ENCODE results near the gene MTOR. TPM values are rescaled to one million over a fixed set of nuclear protein-coding genes. Genes with fewer than 3 reads are reported as not detected.
A peak's percentile ranks its signal among the peaks of the same experiment; 100 is the strongest.

Gene MTOR
- polyA plus RNA-seq, 3 donors = 2.0 to 29.4 (median 3.3) TPM

GRCh38 chr1:11151114-11151513 is 111.2 kb downstream of the MTOR start:
- H3K79me2 ChIP-seq (ENCODE audit: insufficient read depth, low read length) = no peaks in the 10 kb centered on the region
- TF ChIP-seq CTCF (IDR thresholded peaks at IDR 0.05) = no peak
- no peak overlapping the region for H2AFZ ChIP-seq (ENCODE audit: insufficient read depth, low read depth, low read length, poor library complexity, severe bottlenecking)
- Mint-ChIP-seq H3K27me3 (ENCODE audit: low read depth in 3 of 3) (no peaks in the 10 kb centered on the region), H3K36me3 (peaks cover 76 to 77% of the 10 kb centered on the region in 2 donors), H3K27ac (no peak overlapping the region), H3K9me3 (peaks cover 0 to 2% (median 0%) of the 10 kb centered on the region in 7 donors), H3K4me3 (no peak overlapping the region), H3K4me1 (no peaks in the 10 kb centered on the region)
- no peaks in the 10 kb centered on the region for H3K9me3 ChIP-seq (replicated peaks in 1 of 2; ENCODE audit: control insufficient read depth in 1 of 2, insufficient read depth in 1 of 2, low read length in 2 of 2)
- H3K4me1 ChIP-seq (ENCODE audit: control insufficient read depth in 1 of 2, insufficient read depth in 2 of 2, low read length in 2 of 2) = no peaks in the 10 kb centered on the region
- no peaks in the 10 kb centered on the region for H4K20me1 ChIP-seq (ENCODE audit: insufficient read depth, low read length)
- intact Hi-C loops (cut with micrococcal nuclease) = no loop called here
- peaks cover 74 to 95% of the 10 kb centered on the region in 2 donors for H3K36me3 ChIP-seq (replicated peaks in 1 of 2; ENCODE audit: control insufficient read depth in 1 of 2, insufficient read depth in 2 of 2, low read length in 2 of 2)
- H3K9ac ChIP-seq (ENCODE audit: insufficient read depth, low read length, poor library complexity, severe bottlenecking) = no peak overlapping the region
- H3K27ac ChIP-seq (ENCODE audit: low read depth in 1 of 2, low read length in 2 of 2) = no peak overlapping the region
- no peak overlapping the region for H3K4me3 ChIP-seq (replicated peaks in 1 of 3; ENCODE audit: low read depth in 2 of 3, low read length in 3 of 3)
- DNase-seq = peak in 1 of 3 donors; percentile 17
- H3K27me3 ChIP-seq (ENCODE audit: control insufficient read depth in 2 of 2, insufficient read depth in 2 of 2, low read length in 2 of 2) = no peaks in the 10 kb centered on the region
- H3K4me2 ChIP-seq (replicated peaks; ENCODE audit: extremely low read depth, low read length, poor library complexity, severe bottlenecking) = no peak overlapping the region
- WGBS (ENCODE audit: insufficient coverage) = 100% methylated on average over 4 of the region's 5 CpGs

GRCh38 chr1:11150326-11150725 is 112.0 kb downstream of the MTOR start:
- intact Hi-C loops (cut with micrococcal nuclease) = no loop called here
- no peaks in the 10 kb centered on the region for H3K9me3 ChIP-seq (replicated peaks in 1 of 2; ENCODE audit: control insufficient read depth in 1 of 2, insufficient read depth in 1 of 2, low read length in 2 of 2)
- no peak overlapping the region for H3K27ac ChIP-seq (ENCODE audit: low read depth in 1 of 2, low read length in 2 of 2)
- no peaks in the 10 kb centered on the region for H4K20me1 ChIP-seq (ENCODE audit: insufficient read depth, low read length)
- no peaks in the 10 kb centered on the region for H3K79me2 ChIP-seq (ENCODE audit: insufficient read depth, low read length)
- no peaks in the 10 kb centered on the region for H3K4me1 ChIP-seq (ENCODE audit: control insufficient read depth in 1 of 2, insufficient read depth in 2 of 2, low read length in 2 of 2)
- no peak overlapping the region for H2AFZ ChIP-seq (ENCODE audit: insufficient read depth, low read depth, low read length, poor library complexity, severe bottlenecking)
- peaks cover 0 to 2% (median 0%) of the 10 kb centered on the region in 7 donors for H3K9me3 Mint-ChIP-seq
- H3K4me3 ChIP-seq (replicated peaks in 1 of 3; ENCODE audit: low read depth in 2 of 3, low read length in 3 of 3) = no peak overlapping the region
- DNase-seq = no peak
- H3K4me1 Mint-ChIP-seq = no peaks in the 10 kb centered on the region
- no peak overlapping the region for H3K4me3 Mint-ChIP-seq
- H3K36me3 ChIP-seq (replicated peaks in 1 of 2; ENCODE audit: control insufficient read depth in 1 of 2, insufficient read depth in 2 of 2, low read length in 2 of 2) = peaks cover 75 to 95% of the 10 kb centered on the region in 2 donors
- H3K27me3 ChIP-seq (ENCODE audit: control insufficient read depth in 2 of 2, insufficient read depth in 2 of 2, low read length in 2 of 2) = no peaks in the 10 kb centered on the region
- no peak overlapping the region for H3K9ac ChIP-seq (ENCODE audit: insufficient read depth, low read length, poor library complexity, severe bottlenecking)
- H3K36me3 Mint-ChIP-seq = peaks cover 77 to 79% of the 10 kb centered on the region in 2 donors
- no peak overlapping the region for H3K27ac Mint-ChIP-seq
- no CpG with 5 or more reads among the region's 3 CpGs for WGBS (ENCODE audit: insufficient coverage)
- no peaks in the 10 kb centered on the region for H3K27me3 Mint-ChIP-seq (ENCODE audit: low read depth in 3 of 3)
- TF ChIP-seq CTCF (IDR thresholded peaks at IDR 0.05) = no peak
- no peak overlapping the region for H3K4me2 ChIP-seq (replicated peaks; ENCODE audit: extremely low read depth, low read length, poor library complexity, severe bottlenecking)
